GM18502 (cell line): Measurements from ENCODE around the gene PIH1D1.
"Not testable (repeated sequence)": the region's sequence is repeated elsewhere in the genome, so short reads cannot be mapped to it uniquely, and the experiment has no call there.

Source experiments
- ATAC-seq: cut with Tn5 transposase; IDR thresholded peaks from one replicate; pipeline ENCODE4 v1.9.1; 2021; ENCODE audit warnings: mild to moderate bottlenecking; ENCODE audit not compliant: unreplicated experiment, poor library complexity

The PIH1D1 gene

GRCh38 chr19:49486232-49486631 lies 34.6 kb upstream of the PIH1D1 start:
- no peak for ATAC-seq

DNA sequence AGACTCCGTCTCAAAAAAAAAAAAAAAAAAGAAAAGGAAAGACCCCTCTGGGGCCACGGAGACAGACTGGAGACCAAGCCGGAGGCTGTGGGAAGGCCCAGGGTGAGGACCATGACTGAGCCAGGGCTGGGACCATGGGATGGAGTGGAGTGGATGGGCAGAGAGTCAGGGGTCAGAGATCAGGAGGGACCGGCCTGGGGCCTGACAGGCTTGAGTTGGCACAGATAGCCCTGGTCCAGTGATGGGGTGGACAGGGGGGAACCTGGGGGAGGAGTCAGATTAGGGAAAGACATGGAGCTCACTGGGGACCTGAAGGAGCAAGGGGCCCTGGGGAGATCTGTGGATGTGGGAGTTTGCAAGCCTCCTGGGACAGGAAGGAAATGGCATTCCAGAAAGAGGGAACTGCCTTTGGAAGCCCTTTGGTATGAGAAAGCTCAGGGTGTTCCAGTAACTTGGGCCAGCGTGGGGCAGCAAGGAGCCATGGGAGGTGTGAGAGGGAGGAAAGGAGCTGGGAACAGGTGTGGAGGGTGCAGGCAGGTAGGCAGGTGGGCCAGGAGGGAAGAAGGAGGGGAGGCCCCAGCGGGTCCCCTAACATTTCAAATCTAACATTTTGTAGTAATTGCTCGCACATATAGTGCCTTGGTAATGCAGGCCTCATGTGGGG lies 29.5 kb upstream of the PIH1D1 start:
- ATAC-seq = no peak

DNA sequence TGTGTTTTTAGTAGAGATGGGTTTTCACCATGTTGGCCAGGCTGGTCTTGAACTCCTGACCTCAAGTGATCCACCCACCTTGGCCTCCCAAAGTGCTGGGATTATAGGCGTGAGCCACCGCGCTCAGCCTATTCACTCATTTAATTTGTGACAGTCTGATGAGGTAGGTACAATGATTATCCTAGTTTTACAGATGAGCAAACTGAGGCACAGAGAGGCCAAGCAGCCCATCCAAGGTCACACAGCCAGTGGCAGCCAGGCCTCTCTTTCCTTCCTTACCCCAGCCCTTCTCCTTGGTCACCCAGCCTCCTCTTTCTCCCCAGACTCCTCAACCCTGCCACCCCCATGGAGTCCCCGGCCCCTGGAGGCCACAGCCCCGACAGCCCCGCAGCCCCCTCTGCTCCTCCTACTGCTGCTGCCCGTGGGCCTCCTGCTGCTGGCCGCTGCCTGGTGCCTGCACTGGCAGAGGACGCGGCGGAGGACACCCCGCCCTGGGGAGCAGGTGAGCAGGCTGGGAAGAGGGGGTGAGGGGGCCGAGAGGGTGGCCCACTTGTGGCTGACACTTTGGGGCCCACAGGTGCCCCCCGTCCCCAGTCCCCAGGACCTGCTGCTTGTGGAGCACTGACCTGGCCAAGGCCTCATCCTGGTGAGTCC lies 28.5 kb upstream of the PIH1D1 start:
- no peak for ATAC-seq

GRCh38 chr19:49475995-49476880 lies 24.6 kb upstream of the PIH1D1 start:
- no peak for ATAC-seq

DNA sequence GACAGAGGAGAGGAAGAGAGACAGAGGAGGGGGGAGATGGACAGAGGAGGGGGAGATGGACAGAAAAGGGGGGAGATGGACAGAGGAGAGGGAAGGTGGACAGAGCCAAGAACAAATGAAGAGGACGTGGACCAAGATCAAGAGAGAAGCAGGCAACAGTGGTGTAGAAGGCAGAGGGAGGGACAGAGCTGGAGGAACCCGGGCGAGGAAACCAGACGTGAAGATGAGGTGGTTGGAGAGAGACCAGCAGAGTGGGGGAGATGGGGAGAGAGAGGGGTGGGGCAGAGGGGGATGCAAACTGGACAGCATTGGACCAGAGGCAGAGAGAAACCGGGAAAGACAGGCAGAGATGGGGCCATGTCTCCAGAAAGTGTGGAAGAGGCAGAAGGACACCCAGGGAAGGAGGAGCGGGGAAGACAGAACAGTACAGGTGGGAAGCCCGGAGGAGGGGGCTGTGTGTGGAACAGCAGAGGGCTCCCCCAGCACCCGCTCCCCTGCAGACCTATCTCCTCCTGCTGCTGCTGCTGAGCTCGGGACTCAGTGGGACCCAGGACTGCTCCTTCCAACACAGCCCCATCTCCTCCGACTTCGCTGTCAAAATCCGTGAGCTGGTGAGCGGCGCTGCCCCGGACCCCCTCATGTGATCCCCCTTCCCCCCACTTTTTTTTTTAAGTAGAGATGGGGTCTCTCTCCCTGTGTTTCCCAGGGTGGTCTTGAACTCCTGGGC lies 23.7 kb upstream of the PIH1D1 start:
- ATAC-seq = no peak

- ATAC-seq = no peak
These were observed 22.9 kb upstream of the PIH1D1 start for GRCh38 chr19:49474542-49474924.

DNA sequence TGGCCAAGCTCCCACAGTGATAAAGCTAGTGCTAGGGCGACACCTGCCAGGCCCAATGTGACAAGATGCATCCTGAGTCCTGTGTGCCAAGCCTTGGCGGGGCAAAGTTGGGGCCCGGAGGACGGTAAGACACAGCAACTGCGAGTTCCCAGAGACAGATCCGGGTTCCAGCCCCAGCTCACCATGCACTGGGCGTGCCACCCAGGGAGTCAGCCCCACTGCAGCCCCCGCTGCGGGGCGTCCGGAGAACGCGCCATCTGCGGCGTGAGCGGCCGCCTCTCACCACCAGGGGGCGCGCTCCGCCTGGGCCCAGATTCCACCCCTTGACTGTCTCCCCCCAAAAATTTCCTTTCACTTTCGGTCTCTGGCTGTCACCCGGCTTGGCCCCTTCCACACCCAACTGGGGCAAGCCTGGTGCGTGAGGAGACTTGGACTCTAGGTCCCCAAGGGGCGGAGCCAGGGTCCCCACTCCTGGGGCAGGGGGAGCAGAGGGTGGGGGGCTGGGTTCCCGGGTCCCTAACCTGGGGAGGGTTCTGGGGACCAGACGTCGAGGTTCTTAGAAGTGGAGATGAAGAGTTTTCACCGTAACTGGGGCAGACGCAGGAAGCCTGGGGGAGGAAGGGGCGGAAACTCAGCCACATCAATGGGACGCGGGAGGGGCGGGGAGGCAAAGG lies 22.4 kb upstream of the PIH1D1 start, which contains the start of gene FLT3LG:
FLT3LG (plus strand) TSS at position 348 of the 674 bp plus-strand sequence. CDS start 425 bp downstream, outside the sequence.
- peak; percentile 61 for ATAC-seq

GRCh38 chr19:49473501-49473867 lies 21.9 kb upstream of the PIH1D1 start:
- ATAC-seq = not testable (repeated sequence)

- no peak for ATAC-seq
These were observed 21.3 kb upstream of the PIH1D1 start for GRCh38 chr19:49472936-49473335.

- ATAC-seq = no peak
These were observed 19.0 kb upstream of the PIH1D1 start for GRCh38 chr19:49470615-49470978.

- peak; percentile 52 for ATAC-seq
These were observed 18.4 kb upstream of the PIH1D1 start for GRCh38 chr19:49469828-49470614.

DNA sequence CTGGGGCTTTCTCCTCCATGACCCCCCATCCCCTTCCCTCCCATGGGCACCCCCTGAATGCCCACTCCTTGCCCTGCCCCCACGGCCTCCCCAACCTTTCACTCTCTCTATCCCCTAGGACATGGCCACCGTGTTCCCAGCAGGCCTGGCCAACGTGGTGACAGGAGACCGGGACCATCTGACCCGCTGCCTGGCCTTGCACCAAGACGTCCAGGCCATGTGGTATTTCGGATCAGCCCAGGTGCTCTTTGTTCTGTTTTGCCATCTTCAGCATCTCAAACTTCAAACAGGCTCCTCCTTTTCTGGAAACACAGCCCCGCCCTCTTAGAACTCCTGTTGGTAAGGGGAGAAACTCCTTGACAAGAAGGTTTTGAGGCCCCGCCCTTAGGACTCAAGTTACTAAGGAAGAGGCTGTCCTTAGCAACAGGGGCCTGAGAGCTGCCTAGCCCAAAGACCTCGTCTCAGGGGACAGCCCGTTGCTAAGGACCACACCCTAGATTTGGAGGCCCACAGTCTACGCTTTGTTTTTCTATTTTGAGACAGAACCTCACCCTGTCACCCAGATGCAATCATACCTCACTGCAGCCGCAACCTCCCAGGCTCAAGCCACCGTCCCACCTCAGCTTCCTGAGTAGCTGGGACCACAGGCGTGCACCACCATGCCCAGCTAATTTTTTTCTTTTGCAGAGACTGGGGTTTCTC lies 17.3 kb upstream of the PIH1D1 start:
- peak; percentile 61 for ATAC-seq

- no peak for ATAC-seq
These were observed 16.6 kb upstream of the PIH1D1 start for GRCh38 chr19:49468199-49468598.

- no peak for ATAC-seq
These were observed 13.8 kb upstream of the PIH1D1 start for GRCh38 chr19:49465371-49465770.

- ATAC-seq = no peak
These were observed 12.5 kb upstream of the PIH1D1 start for GRCh38 chr19:49463960-49464740.

DNA sequence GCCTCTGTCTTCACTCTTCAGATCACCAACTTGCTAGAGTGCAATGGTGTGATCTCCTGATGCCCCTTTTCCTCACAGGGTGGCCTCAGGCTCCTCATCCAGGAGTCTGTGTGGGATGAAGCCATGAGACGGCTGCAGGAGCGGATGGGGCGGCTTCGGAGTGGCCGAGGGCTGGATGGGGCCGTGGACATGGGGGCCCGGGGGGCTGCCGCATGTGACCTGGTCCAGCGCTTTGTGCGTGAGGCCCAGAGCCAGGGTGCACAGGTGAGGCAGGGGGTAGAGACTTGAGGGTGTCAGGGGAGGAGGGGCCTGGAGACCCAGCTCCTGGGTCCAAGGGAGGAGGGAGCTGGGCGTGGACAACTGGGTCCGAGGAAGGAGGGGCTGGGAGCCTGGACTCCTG lies 10.9 kb upstream of the PIH1D1 start:
- no peak for ATAC-seq

DNA sequence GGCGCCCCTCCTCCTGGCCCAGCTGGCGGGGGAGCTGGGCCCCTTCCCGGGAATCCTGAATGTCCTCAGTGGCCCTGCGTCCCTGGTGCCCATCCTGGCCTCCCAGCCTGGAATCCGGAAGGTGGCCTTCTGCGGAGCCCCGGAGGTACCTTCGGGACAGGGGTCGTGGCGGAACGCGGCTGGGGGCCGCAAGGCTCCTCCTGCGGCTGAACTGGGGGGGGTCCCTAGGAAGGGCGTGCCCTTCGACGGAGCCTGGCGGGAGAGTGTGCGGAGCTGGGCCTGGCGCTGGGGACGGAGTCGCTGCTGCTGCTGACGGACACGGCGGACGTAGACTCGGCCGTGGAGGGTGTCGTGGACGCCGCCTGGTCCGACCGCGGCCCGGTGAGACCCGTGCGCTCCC lies 10.0 kb upstream of the PIH1D1 start:
- no peak for ATAC-seq

DNA sequence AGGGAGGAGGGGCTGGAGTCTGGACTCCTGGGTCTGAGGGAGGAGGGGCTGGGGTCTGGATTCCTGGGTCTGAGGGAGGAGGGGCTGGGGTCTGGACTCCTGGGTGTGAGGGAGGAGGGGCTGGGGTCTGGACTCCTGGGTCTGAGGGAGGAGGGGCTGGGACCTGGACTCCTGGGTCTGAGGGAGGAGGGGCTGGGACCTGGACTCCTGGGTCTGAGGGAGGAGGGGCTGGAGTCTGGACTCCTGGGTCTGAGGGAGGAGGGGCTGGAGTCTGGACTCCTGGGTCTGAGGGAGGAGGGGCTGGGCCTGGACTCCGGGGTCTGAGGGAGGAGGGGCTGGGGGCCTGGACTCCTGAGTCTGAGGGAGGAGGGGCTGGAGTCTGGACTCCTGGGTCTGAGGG lies 9.5 kb upstream of the PIH1D1 start:
- not testable (repeated sequence) for ATAC-seq
